ENCODE measurements around the gene PIP4K2A.

The PIP4K2A gene

DNA sequence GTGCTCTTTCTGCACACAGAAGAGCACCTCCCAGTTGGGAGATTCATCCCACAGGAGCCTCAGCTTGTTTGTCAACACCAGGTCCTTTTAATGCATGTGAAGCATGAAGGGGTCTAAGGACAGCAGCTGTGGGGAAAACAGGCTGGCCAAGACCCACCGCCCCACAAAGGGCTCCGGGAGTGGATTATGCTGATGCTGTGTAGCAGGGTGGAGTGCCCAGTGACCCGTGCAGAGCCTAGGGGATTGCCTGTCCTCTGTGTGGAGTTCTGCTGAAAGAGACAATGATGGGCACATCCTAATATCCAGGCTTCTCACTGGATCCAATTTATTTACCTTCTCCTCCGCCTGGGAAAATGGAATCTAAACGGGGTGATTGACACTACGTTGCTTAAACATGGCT lies 74.0 kb downstream of the PIP4K2A start:
- Histone ChIP-seq H3K9me3 (ENCODE audit: insufficient read depth, low read length) (no peaks in the 10 kb centered on the region), H3K9ac (ENCODE audit: low read length) (no peak overlapping the region), H3K4me1 (ENCODE audit: low read length) (peaks cover 10% of the 10 kb centered on the region), H3K79me2 (ENCODE audit: low read length) (peaks cover 38% of the 10 kb centered on the region), H3K4me3 (ENCODE audit: low read length) (no peak overlapping the region), H3K27ac (ENCODE audit: low read length) (no peak overlapping the region), H2AFZ (ENCODE audit: low read depth, low read length) (no peak overlapping the region), H3K27me3 (ENCODE audit: low read depth, low read length) (no peaks in the 10 kb centered on the region), H4K20me1 (ENCODE audit: insufficient read depth, low read length) (peaks cover 13% of the 10 kb centered on the region), H3K36me3 (replicated peaks; ENCODE audit: low read depth, low read length) (no peaks in the 10 kb centered on the region), H3K4me2 (ENCODE audit: low read length) (no peak overlapping the region)
- no peak for TF ChIP-seq EZH2phosphoT487 (IDR thresholded peaks at IDR 0.05; ENCODE audit: low read depth)
- TF ChIP-seq, protein P1, sequence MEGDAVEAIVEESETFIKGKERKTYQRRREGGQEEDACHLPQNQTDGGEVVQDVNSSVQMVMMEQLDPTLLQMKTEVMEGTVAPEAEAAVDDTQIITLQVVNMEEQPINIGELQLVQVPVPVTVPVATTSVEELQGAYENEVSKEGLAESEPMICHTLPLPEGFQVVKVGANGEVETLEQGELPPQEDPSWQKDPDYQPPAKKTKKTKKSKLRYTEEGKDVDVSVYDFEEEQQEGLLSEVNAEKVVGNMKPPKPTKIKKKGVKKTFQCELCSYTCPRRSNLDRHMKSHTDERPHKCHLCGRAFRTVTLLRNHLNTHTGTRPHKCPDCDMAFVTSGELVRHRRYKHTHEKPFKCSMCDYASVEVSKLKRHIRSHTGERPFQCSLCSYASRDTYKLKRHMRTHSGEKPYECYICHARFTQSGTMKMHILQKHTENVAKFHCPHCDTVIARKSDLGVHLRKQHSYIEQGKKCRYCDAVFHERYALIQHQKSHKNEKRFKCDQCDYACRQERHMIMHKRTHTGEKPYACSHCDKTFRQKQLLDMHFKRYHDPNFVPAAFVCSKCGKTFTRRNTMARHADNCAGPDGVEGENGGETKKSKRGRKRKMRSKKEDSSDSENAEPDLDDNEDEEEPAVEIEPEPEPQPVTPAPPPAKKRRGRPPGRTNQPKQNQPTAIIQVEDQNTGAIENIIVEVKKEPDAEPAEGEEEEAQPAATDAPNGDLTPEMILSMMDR (IDR thresholded peaks at IDR 0.05; ENCODE audit: low read depth, low read length): no peak

DNA sequence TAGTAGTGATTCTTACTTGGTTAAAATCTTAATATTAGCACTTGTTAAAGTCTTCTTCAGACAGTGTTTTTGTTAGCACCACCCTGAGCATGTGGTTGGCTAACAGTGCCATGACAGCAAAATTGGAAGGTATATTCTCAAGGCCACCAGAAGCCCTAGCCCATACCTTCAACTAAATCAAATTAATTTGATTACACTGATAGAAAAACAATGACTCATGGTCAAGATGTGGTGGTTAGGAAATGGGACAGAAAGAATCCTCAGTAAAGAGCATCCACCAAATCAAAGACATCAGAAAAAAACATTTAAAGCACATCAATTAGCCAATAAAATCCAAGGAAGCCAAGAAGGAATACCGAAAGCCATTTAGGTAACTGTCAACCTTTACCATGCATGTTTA lies 75.5 kb downstream of the PIP4K2A start:
- H3K9ac ChIP-seq (ENCODE audit: low read length): no peak overlapping the region
- H2AFZ ChIP-seq (ENCODE audit: low read depth, low read length): no peak overlapping the region
- no peaks in the 10 kb centered on the region for H3K9me3 ChIP-seq (ENCODE audit: insufficient read depth, low read length)
- TF ChIP-seq, protein P1 (IDR thresholded peaks at IDR 0.05; ENCODE audit: low read depth, low read length): no peak
- TF ChIP-seq EZH2phosphoT487 (IDR thresholded peaks at IDR 0.05; ENCODE audit: low read depth): no peak
- no peak overlapping the region for H3K4me2 ChIP-seq (ENCODE audit: low read length)
- no peak overlapping the region for H3K4me3 ChIP-seq (ENCODE audit: low read length)
- H4K20me1 ChIP-seq (ENCODE audit: insufficient read depth, low read length): peaks cover 16% of the 10 kb centered on the region
- H3K27me3 ChIP-seq (ENCODE audit: low read depth, low read length): no peaks in the 10 kb centered on the region
- H3K27ac ChIP-seq (ENCODE audit: low read length): no peak overlapping the region
- peaks cover 11% of the 10 kb centered on the region for H3K4me1 ChIP-seq (ENCODE audit: low read length)
- no peaks in the 10 kb centered on the region for H3K36me3 ChIP-seq (replicated peaks; ENCODE audit: low read depth, low read length)
- H3K79me2 ChIP-seq (ENCODE audit: low read length): peaks cover 37% of the 10 kb centered on the region

- Histone ChIP-seq H3K4me3 (ENCODE audit: low read length) (no peak overlapping the region), H3K27ac (ENCODE audit: low read length) (no peak overlapping the region), H3K9ac (ENCODE audit: low read length) (no peak overlapping the region), H3K36me3 (replicated peaks; ENCODE audit: low read depth, low read length) (no peaks in the 10 kb centered on the region), H3K79me2 (ENCODE audit: low read length) (peaks cover 43% of the 10 kb centered on the region), H3K4me2 (ENCODE audit: low read length) (no peak overlapping the region), H3K4me1 (ENCODE audit: low read length) (peaks cover 11% of the 10 kb centered on the region), H2AFZ (ENCODE audit: low read depth, low read length) (no peak overlapping the region), H4K20me1 (ENCODE audit: insufficient read depth, low read length) (peaks cover 16% of the 10 kb centered on the region), H3K9me3 (ENCODE audit: insufficient read depth, low read length) (no peaks in the 10 kb centered on the region), H3K27me3 (ENCODE audit: low read depth, low read length) (no peaks in the 10 kb centered on the region)
- TF ChIP-seq, protein P1 (IDR thresholded peaks at IDR 0.05; ENCODE audit: low read depth, low read length): no peak
- no peak for TF ChIP-seq EZH2phosphoT487 (IDR thresholded peaks at IDR 0.05; ENCODE audit: low read depth)
Measured at GRCh38 chr10:22637491-22637890, 76.9 kb downstream of the PIP4K2A start.

- Histone ChIP-seq H3K4me2 (ENCODE audit: low read length) (no peak overlapping the region), H3K27ac (ENCODE audit: low read length) (no peak overlapping the region), H3K4me1 (ENCODE audit: low read length) (peaks cover 21% of the 10 kb centered on the region), H4K20me1 (ENCODE audit: insufficient read depth, low read length) (peaks cover 16% of the 10 kb centered on the region), H3K4me3 (ENCODE audit: low read length) (no peak overlapping the region), H3K9me3 (ENCODE audit: insufficient read depth, low read length) (no peaks in the 10 kb centered on the region), H3K79me2 (ENCODE audit: low read length) (peaks cover 58% of the 10 kb centered on the region), H3K36me3 (replicated peaks; ENCODE audit: low read depth, low read length) (no peaks in the 10 kb centered on the region), H3K27me3 (ENCODE audit: low read depth, low read length) (no peaks in the 10 kb centered on the region), H3K9ac (ENCODE audit: low read length) (no peak overlapping the region), H2AFZ (ENCODE audit: low read depth, low read length) (no peak overlapping the region)
- TF ChIP-seq, protein P1 (IDR thresholded peaks at IDR 0.05; ENCODE audit: low read depth, low read length): no peak
- no peak for TF ChIP-seq EZH2phosphoT487 (IDR thresholded peaks at IDR 0.05; ENCODE audit: low read depth)
Measured at GRCh38 chr10:22635650-22636049, 78.7 kb downstream of the PIP4K2A start.
